Measurements from ENCODE around the gene TTC8. TPM values are rescaled to one million over a fixed set of nuclear protein-coding genes. Genes with fewer than 3 reads are reported as not detected.

TTC8 gene
- total RNA-seq, 1 donor from 2014 or later = 23.6 TPM

DNA sequence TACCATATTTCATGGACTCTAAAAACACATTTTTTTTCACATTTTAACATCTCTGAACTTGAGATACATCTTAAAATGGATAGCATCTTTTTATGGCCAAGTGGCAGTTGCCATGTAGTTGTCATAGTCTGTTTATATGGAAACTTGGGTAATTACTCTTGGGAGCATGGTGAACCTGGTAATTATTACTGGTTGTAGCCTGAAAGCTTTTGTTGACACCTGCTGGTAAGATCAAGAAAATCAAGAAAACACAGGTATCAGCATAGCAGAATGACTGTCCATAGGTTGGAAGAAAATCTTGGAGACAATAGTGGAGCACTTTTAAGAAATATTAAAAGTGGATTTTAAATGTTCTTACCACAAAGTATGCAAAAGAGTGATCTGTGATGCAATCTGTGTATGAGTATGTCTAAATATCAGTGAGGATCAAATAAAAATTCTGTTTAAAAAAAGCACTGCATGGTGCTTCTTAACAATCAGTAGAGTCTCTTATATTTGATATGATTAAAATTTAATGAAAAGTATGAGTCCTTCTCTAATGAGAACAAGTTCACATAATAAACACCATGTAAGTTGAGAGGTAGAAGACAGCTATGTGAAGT, 44.2 kb downstream of the TTC8 start:
- H3K9me3 Mint-ChIP-seq (ENCODE audit: unreplicated experiment) = no peaks in the 10 kb centered on the region
- no peak overlapping the region for H3K4me3 Mint-ChIP-seq (ENCODE audit: unreplicated experiment)
- TF ChIP-seq CTCF (IDR thresholded peaks at IDR 0.05) = peak; percentile 45
- no peak overlapping the region for H3K27ac Mint-ChIP-seq (ENCODE audit: unreplicated experiment)
- peaks cover 28% of the 10 kb centered on the region for H3K36me3 Mint-ChIP-seq (ENCODE audit: unreplicated experiment)
- peaks cover 5% of the 10 kb centered on the region for H3K4me1 Mint-ChIP-seq (ENCODE audit: unreplicated experiment)
- DNase-seq (ENCODE audit: extremely low spot score, unreplicated experiment) = no peak
- no peaks in the 10 kb centered on the region for H3K27me3 Mint-ChIP-seq (ENCODE audit: unreplicated experiment)

GRCh38 chr14:88870777-88871176, 46.3 kb downstream of the TTC8 start:
- H3K27ac Mint-ChIP-seq (ENCODE audit: unreplicated experiment) = no peak overlapping the region
- peaks cover 2% of the 10 kb centered on the region for H3K4me1 Mint-ChIP-seq (ENCODE audit: unreplicated experiment)
- H3K36me3 Mint-ChIP-seq (ENCODE audit: unreplicated experiment) = peaks cover 23% of the 10 kb centered on the region
- no peak for TF ChIP-seq CTCF (IDR thresholded peaks at IDR 0.05)
- H3K9me3 Mint-ChIP-seq (ENCODE audit: unreplicated experiment) = no peaks in the 10 kb centered on the region
- no peak overlapping the region for H3K4me3 Mint-ChIP-seq (ENCODE audit: unreplicated experiment)
- DNase-seq (ENCODE audit: extremely low spot score, unreplicated experiment) = no peak
- no peaks in the 10 kb centered on the region for H3K27me3 Mint-ChIP-seq (ENCODE audit: unreplicated experiment)

- no peak overlapping the region for H3K27ac Mint-ChIP-seq (ENCODE audit: unreplicated experiment)
- H3K36me3 Mint-ChIP-seq (ENCODE audit: unreplicated experiment) = peaks cover 23% of the 10 kb centered on the region
- no peaks in the 10 kb centered on the region for H3K27me3 Mint-ChIP-seq (ENCODE audit: unreplicated experiment)
- DNase-seq (ENCODE audit: extremely low spot score, unreplicated experiment) = no peak
- peaks cover 2% of the 10 kb centered on the region for H3K4me1 Mint-ChIP-seq (ENCODE audit: unreplicated experiment)
- no peak overlapping the region for H3K4me3 Mint-ChIP-seq (ENCODE audit: unreplicated experiment)
- H3K9me3 Mint-ChIP-seq (ENCODE audit: unreplicated experiment) = no peaks in the 10 kb centered on the region
- TF ChIP-seq CTCF (IDR thresholded peaks at IDR 0.05) = no peak
These were observed 47.0 kb downstream of the TTC8 start for GRCh38 chr14:88871429-88871828.

DNA sequence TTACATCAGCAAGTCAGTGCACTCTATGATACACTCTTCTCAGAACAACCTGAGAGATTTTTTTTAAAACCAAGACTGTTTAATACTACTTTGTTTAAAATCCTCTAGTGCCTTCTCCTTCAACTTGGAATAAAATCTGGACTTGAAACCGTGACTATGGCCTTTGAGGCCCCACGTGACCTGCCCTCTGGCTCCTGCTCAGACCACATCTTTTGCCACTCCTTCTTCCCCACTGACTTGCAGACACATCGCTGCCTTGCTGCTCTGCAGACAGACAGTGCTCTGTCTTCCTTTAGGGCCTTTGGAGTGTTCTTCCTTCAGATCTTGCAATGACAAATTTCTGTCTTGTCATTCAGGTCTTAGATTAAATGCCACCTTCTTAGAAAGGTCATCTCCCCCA, 48.5 kb downstream of the TTC8 start:
- Mint-ChIP-seq H3K36me3 (ENCODE audit: unreplicated experiment) (peaks cover 26% of the 10 kb centered on the region), H3K27ac (ENCODE audit: unreplicated experiment) (no peak overlapping the region), H3K9me3 (ENCODE audit: unreplicated experiment) (no peaks in the 10 kb centered on the region), H3K27me3 (ENCODE audit: unreplicated experiment) (no peaks in the 10 kb centered on the region), H3K4me3 (ENCODE audit: unreplicated experiment) (no peak overlapping the region), H3K4me1 (ENCODE audit: unreplicated experiment) (peaks cover 2% of the 10 kb centered on the region)
- no peak for TF ChIP-seq CTCF (IDR thresholded peaks at IDR 0.05)
- DNase-seq (ENCODE audit: extremely low spot score, unreplicated experiment) = no peak

GRCh38 chr14:88877192-88877591, 52.7 kb downstream of the TTC8 start:
- Mint-ChIP-seq H3K4me1 (ENCODE audit: unreplicated experiment) (no peaks in the 10 kb centered on the region), H3K36me3 (ENCODE audit: unreplicated experiment) (peaks cover 40% of the 10 kb centered on the region), H3K4me3 (ENCODE audit: unreplicated experiment) (no peak overlapping the region), H3K27me3 (ENCODE audit: unreplicated experiment) (no peaks in the 10 kb centered on the region), H3K27ac (ENCODE audit: unreplicated experiment) (no peak overlapping the region), H3K9me3 (ENCODE audit: unreplicated experiment) (peaks cover 6% of the 10 kb centered on the region)
- no peak for TF ChIP-seq CTCF (IDR thresholded peaks at IDR 0.05)
- no peak for DNase-seq (ENCODE audit: extremely low spot score, unreplicated experiment)

Data from osteocyte (in vitro differentiated cells).